HCT116 (cell line): ENCODE data around the gene ACVR1. TPM values are rescaled to one million over a fixed set of nuclear protein-coding genes. Genes with fewer than 3 reads are reported as not detected.

Experiments used
- ATAC-seq: fragments of 200-7000 bp; cut with Tn5 transposase; 2 replicates; pipeline ENCODE4 v1.9.1; 2020; ENCODE audit warnings: mild to moderate bottlenecking, moderate library complexity
- BruUV-seq: library from RNA; stranded (reverse); fragments of 400-500 nt; replicated peaks from 2 replicates; lab custom pipeline; 2021; lab: Mats Ljungman, UMichigan
- CTCF ChIA-PET: fragments of 300-600 bp; sonication (Branson Sonifier 250); formaldehyde crosslinking; loops from one replicate; lab custom pipeline; 2021; ENCODE audit warnings: antibody characterized with exemption; lab: Charles Lee
- POLR2A ChIA-PET: fragments of 300-600, 350-600 bp; sonication (Branson Sonifier 250); formaldehyde crosslinking; loops from one replicate; lab custom pipeline; 2021; ENCODE audit warnings: antibody characterized with exemption; lab: Charles Lee
- RAD21 ChIA-PET, 2 experiments: fragments of 300-600 bp; sonication (Branson Sonifier 250); formaldehyde crosslinking; loops; one replicate each; lab custom pipeline; 2023; ENCODE audit warnings: low total read pairs in 2 of 2; ENCODE audit not compliant: uncharacterized antibody in 2 of 2, unreplicated experiment in 2 of 2, low non-redundant PET in 1 of 2; lab: Charles Lee
- DNase-seq: peaks from one replicate; pipeline ENCODE4 v3.0.0-alpha.2; 2010; ENCODE audit warnings: low read depth, low spot score
- H2AFZ ChIP-seq: fragments of 200-600 bp; shearing (Covaris generic), sonication (generic); 2 replicates; pipeline ENCODE4 v1.6.1; 2017; ENCODE audit warnings: low read depth, mixed run types, mixed read lengths, antibody characterized with exemption, low read length; ENCODE audit not compliant: poor library complexity, severe bottlenecking
- H3K27ac ChIP-seq: 2 replicates; pipeline ENCODE4 v1.5.1; 2012; ENCODE audit warnings: low read depth, low read length
- H3K27me3 ChIP-seq: fragments of 200-600 bp; sonication (generic); 2 replicates; pipeline ENCODE4 v1.6.1; 2016; ENCODE audit warnings: mixed run types, low read length, mixed read lengths; ENCODE audit not compliant: insufficient read depth
- H3K36me3 ChIP-seq, 2 experiments: fragments of 200-500 bp in 1 of 2; fragments of 200-600 bp in 1 of 2; sonication (Bioruptor generic) in 1 of 2; sonication (generic) in 1 of 2; 2 replicates each; pipeline versions ENCODE4 v1.5.1 to v1.6.1; 2014 to 2016; ENCODE audit warnings: low read length in 2 of 2, inconsistent platforms in 1 of 2, mixed read lengths in 1 of 2, mixed run types in 1 of 2; ENCODE audit not compliant: insufficient read depth in 2 of 2, control insufficient read depth in 1 of 2
- H3K4me1 ChIP-seq, 2 experiments: fragments of 200-600 bp in 1 of 2; sonication (generic) in 1 of 2; 2 replicates each; pipeline versions ENCODE4 v1.5.1 to v1.6.1; 2012 to 2017; ENCODE audit warnings: low read length in 2 of 2, inconsistent platforms in 1 of 2, mild to moderate bottlenecking in 1 of 2, mixed read lengths in 1 of 2, mixed run types in 1 of 2, moderate library complexity in 1 of 2; ENCODE audit not compliant: insufficient read depth in 2 of 2, control insufficient read depth in 1 of 2
- H3K4me2 ChIP-seq: fragments of 200-600 bp; sonication (generic); 2 replicates; pipeline ENCODE4 v1.6.1; 2017; ENCODE audit warnings: mixed run types, low read length, mixed read lengths
- H3K4me3 ChIP-seq, 2 experiments: fragments of 200-600 bp in 1 of 2; sonication (generic) in 1 of 2; replicated peaks in 1 of 2; 2 replicates each; pipeline ENCODE4 v1.5.1; 2011 to 2016; ENCODE audit warnings: low read length in 2 of 2, control low read depth in 1 of 2, low read depth in 1 of 2, mild to moderate bottlenecking in 1 of 2, mixed read lengths in 1 of 2, mixed run types in 1 of 2
- H3K79me2 ChIP-seq: fragments of 200-600 bp; sonication (generic); 2 replicates; pipeline ENCODE4 v1.6.1; 2017; ENCODE audit warnings: mild to moderate bottlenecking, mixed run types, low read length, moderate library complexity, mixed read lengths; ENCODE audit not compliant: insufficient read depth
- H3K9ac ChIP-seq: fragments of 200-600 bp; sonication (generic); 2 replicates; pipeline ENCODE4 v1.6.1; 2016; ENCODE audit warnings: low read length, mixed read lengths
- H3K9me2 ChIP-seq: fragments of 200-600 bp; sonication (generic), shearing (Covaris generic); 2 replicates; pipeline ENCODE4 v1.6.1; 2017; ENCODE audit warnings: mixed run types, mild to moderate bottlenecking, moderate library complexity; ENCODE audit not compliant: insufficient read depth
- H3K9me3 ChIP-seq, 2 experiments: fragments of 200-500 bp in 1 of 2; fragments of 200-600 bp in 1 of 2; sonication (Bioruptor generic) in 1 of 2; sonication (generic) in 1 of 2; 2 replicates each; pipeline ENCODE4 v1.6.1; 2014 to 2017; ENCODE audit warnings: low read length in 2 of 2, mixed read lengths in 2 of 2, inconsistent platforms in 1 of 2, low read depth in 1 of 2, mild to moderate bottlenecking in 1 of 2, mixed run types in 1 of 2, moderate library complexity in 1 of 2; ENCODE audit not compliant: control insufficient read depth in 1 of 2, insufficient read depth in 1 of 2
- H4K20me1 ChIP-seq: fragments of 200-600 bp; sonication (generic), shearing (Covaris generic); 2 replicates; pipeline ENCODE4 v1.6.1; 2017; ENCODE audit warnings: mixed run types, mild to moderate bottlenecking, moderate library complexity; ENCODE audit not compliant: insufficient read depth
- ATF3 ChIP-seq: IDR thresholded peaks from 2 replicates; pipeline ENCODE4 v1.6.1; 2012
- EGR1 ChIP-seq: IDR thresholded peaks from 2 replicates; pipeline ENCODE4 v1.6.1; 2012; ENCODE audit warnings: low read depth
- ELF1 ChIP-seq: IDR thresholded peaks from 2 replicates; pipeline ENCODE4 v1.6.1; 2012; ENCODE audit warnings: low read depth, borderline replicate concordance
- EZH2 ChIP-seq: fragments of 200-600 bp; sonication (generic); IDR thresholded peaks from 2 replicates; pipeline ENCODE4 v1.6.1; 2017; ENCODE audit warnings: antibody characterized with exemption, mixed run types
- FOSL1 ChIP-seq: IDR thresholded peaks from 2 replicates; pipeline ENCODE4 v1.6.1; 2012; ENCODE audit warnings: low read depth
- MAX ChIP-seq: IDR thresholded peaks from 2 replicates; pipeline ENCODE4 v1.6.1; 2012
- POLR2A ChIP-seq: IDR thresholded peaks from 2 replicates; pipeline ENCODE4 v1.7.0; 2011; ENCODE audit warnings: borderline replicate concordance; ENCODE audit not compliant: insufficient read depth, insufficient read length; ENCODE audit errors: extremely low read depth
- RAD21 ChIP-seq: IDR thresholded peaks from 2 replicates; pipeline ENCODE4 v1.6.1; 2012; ENCODE audit warnings: low read depth, mild to moderate bottlenecking
- REST ChIP-seq: IDR thresholded peaks from 2 replicates; pipeline ENCODE4 v1.6.1; 2012; ENCODE audit warnings: low read depth
- SIN3A ChIP-seq: IDR thresholded peaks from 2 replicates; pipeline ENCODE4 v1.6.1; 2012; ENCODE audit warnings: low read depth
- SP1 ChIP-seq: IDR thresholded peaks from 2 replicates; pipeline ENCODE4 v1.6.1; 2012; ENCODE audit warnings: low read depth
- SRF ChIP-seq: IDR thresholded peaks from 2 replicates; pipeline ENCODE4 v1.6.1; 2012; ENCODE audit warnings: low read depth
- ZBTB33 ChIP-seq: IDR thresholded peaks from 2 replicates; pipeline ENCODE4 v1.6.1; 2011; ENCODE audit warnings: mild to moderate bottlenecking, low read length, moderate library complexity; ENCODE audit not compliant: insufficient replicate concordance; ENCODE audit errors: extremely low read depth
- intact Hi-C: fragments of 100-400 bp; cut with micrococcal nuclease; formaldehyde crosslinking; loops from 2 replicates; pipeline ENCODE4 v1.10.0; 2022
- total RNA-seq: library from RNA; stranded (reverse); gene quantifications from one replicate; pipeline ENCODE4 v1.2.1, GENCODE V29; 2021; ENCODE audit not compliant: unreplicated experiment

Gene ACVR1
- total RNA-seq, 1 experiment from 2014 or later, result 16.9 TPM

- intact Hi-C loops, result no loop called here
- no peaks in the 10 kb centered on the region for H3K9me3 ChIP-seq
- H2AFZ ChIP-seq, result no peak overlapping the region
- CTCF ChIA-PET, result no interaction called here
- H3K4me2 ChIP-seq, result no peak overlapping the region
- no peak overlapping the region for H3K9ac ChIP-seq
- POLR2A ChIA-PET, result no interaction called here
- H3K36me3 ChIP-seq, result peaks cover 2 to 4% of the 10 kb centered on the region in 2 experiments; a peak in 2 of 4 replicates
- no peak for TF ChIP-seq REST
- no peak for TF ChIP-seq ELF1
- TF ChIP-seq POLR2A, result no peak
- no peak for TF ChIP-seq EZH2
- TF ChIP-seq EGR1, result no peak
- TF ChIP-seq FOSL1, result no peak
- TF ChIP-seq SP1, result no peak
- no peak for TF ChIP-seq ZBTB33
- no peak for TF ChIP-seq RAD21
- TF ChIP-seq SIN3A, result no peak
- no peak for TF ChIP-seq SRF
- no peak for TF ChIP-seq MAX
- TF ChIP-seq ATF3, result no peak
- RAD21 ChIA-PET, result no interaction called here
- H3K79me2 ChIP-seq, result no peaks in the 10 kb centered on the region
- no peaks in the 10 kb centered on the region for H3K27me3 ChIP-seq
- DNase-seq, result no peak
- no peaks in the 10 kb centered on the region for H4K20me1 ChIP-seq
- no peak overlapping the region for H3K4me3 ChIP-seq
- ATAC-seq, result no peak
- no peaks in the 10 kb centered on the region for H3K4me1 ChIP-seq
- BruUV-seq, result no TSS peak
- H3K27ac ChIP-seq, result no peak overlapping the region
- H3K9me2 ChIP-seq, result no peaks in the 10 kb centered on the region
These were observed 143.5 kb downstream of the ACVR1 start for GRCh38 chr2:157732596-157732995.
